Stimulated activated CD4-positive, alpha-beta T cell treated with anti-CD3 and anti-CD28 coated beads, Interleukin-12 subunit alpha, Interleukin-12 subunit beta, amount 100 ng/mL, for 24 hours (primary cell): Measurements from ENCODE around the gene SMPDL3A.

Source experiments
- DNase-seq, 2 experiments: peaks; one replicate each; pipeline ENCODE4 v3.0.0-alpha.2; 2020; ENCODE audit warnings: low read depth in 2 of 2

The SMPDL3A gene

DNA sequence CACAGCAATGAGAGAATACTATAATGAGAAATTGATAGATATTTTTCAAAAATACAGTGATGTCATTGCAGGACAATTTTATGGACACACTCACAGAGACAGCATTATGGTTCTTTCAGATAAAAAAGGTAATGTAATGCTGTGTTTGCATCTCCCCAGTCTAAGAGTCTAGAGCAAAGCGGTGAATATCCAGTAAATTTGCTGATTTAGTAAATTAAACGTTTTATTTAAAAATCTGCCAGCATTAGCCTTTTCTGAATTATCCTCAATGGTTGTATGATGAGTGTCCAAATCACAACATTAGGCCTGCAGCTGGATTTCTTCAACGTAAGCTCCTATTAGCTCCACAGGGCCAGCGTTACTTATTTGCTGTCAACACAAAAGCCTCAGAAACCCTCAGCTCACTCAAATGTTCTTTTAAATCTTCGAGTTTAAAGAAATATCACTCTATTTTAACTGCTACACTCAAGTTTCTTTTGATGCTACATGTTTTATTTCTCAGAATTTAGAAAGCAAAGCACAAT, 16.0 kb downstream of the SMPDL3A start:
- no peak for DNase-seq

DNA sequence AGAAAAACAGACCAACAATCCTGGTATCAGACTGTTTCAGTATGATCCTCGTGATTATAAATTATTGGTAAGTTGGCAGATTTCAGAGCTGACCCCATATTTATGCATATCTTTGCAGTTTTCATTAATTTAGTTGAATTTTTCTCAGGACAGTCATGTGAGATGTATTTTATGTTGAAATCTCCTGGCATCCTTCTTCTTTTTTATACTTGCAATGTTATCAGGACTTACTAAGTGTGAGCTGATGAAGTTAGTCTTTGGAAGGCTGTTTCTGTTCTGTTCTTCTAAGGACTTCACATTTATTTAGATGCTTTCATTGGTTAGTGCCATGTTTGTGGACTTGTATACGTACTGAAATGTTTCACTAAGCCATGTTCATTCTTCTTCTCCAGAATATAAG, 17.2 kb downstream of the SMPDL3A start:
- no peak for DNase-seq

DNA sequence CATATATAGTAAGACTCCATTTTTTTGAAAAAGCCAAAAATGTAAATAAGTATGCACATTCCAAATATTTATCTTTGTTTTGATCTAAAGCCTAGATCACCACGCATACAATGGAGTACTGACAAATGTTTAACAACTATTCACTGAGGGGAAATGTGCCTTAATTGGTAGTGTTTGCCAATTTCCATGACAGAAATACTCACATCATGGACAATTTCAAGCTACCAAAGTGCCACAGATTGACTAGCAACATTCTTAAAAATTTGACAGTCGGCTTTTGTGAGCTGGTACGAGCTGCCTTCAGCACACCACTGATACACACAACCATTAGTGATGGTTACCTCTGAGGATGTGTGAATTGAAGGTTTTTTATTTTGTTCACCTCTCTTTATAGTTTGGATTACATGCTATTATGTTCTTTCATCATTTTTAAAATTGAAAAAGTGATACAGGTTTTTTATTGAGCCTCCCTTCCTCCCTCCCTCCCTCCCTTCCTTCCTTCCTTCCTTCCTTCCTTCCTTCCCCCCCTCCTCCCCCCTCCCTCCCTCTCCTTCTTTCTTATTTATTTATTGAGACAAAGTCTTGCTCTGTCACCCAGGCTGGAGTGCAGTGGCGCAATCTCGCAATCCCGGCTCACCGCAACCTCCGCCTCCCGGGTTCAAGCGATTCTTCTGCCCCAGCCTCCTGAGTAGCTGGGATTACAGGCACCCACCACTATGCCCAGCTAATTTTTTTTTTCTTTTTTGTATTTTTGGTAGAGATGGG, 19.2 kb downstream of the SMPDL3A start:
- no peak for DNase-seq

DNA sequence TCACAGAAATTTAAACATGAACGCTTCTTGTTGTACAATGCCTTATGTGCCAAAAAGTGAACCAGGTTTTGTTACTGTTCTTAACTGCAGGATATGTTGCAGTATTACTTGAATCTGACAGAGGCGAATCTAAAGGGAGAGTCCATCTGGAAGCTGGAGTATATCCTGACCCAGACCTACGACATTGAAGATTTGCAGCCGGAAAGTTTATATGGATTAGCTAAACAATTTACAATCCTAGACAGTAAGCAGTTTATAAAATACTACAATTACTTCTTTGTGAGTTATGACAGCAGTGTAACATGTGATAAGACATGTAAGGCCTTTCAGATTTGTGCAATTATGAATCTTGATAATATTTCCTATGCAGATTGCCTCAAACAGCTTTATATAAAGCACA, 19.9 kb downstream of the SMPDL3A start:
- no peak for DNase-seq

DNA sequence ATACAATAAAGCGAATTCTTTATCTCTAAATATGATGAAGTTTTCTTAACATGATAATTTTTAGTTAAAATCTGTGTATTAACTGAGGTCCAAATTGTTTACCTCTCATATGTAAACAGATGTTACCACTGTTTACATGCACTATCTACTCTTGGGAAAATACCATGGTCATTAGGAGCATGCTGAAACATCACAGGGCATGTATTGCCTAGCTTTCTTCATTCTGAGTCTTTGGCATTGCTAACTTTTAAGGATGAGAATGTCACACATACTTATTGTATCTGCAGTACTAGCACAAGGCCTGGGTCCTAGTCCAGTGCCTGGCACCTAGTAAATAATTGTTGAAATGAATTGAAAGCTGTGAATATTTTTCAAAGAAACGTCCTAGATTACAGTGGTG, 20.6 kb downstream of the SMPDL3A start:
- DNase-seq, result no peak

DNA sequence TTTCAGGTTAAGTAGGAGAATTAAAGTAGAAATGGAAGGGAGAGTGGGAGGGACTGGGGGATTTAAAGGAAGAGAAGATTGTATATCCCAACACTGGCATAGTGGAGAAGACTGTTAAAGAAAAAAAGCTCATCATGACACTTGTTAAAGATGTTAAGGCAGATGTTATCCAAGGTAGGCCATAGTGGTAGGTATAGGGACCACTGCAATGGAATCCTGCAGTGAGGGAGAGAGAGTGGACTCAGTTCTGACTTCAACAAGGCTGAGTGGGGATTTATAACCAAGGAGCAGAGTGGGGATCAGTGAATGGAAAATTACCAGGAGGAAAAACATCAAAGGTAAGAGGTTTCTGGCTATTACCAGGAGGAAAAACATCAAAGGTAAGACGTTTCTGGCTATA, 21.1 kb downstream of the SMPDL3A start:
- no peak for DNase-seq

DNA sequence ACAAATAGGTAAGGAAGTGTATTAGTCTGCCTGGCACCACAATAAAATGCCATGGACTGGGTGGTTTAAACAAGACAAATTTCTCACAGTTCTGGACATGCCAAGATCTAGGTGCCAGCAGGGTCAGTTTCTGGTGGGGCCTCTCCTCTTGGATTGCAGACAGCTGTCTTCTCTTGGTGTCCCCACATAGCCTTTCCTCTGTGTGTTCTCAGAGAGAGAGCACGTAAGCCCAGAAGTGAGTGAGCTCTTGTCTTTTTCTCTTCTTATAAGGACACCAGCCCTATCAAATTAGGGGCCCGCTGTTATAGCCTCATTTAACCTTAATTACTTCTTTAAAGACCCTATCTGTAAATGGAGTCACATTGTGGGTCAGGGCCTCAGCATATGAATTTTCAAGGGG, 28.3 kb downstream of the SMPDL3A start:
- DNase-seq, result no peak

DNA sequence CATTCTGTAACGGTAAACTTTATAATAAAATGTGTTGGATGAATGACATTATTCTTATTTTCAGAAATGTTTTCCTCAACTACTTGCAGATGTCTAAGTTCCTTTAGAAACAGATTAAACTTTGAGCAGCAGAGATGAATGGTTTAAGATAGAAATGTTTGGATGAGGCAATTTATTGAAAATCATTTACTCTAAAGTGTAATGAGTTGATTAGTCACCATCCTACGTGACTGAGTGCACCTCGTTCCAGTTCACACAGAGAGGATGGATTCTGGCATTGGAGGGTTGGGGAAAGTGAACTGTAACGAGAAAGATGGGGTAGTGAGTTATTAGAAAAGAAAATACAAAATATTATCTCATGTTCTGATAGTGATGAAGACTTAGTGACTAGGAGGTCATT, 28.7 kb downstream of the SMPDL3A start:
- no peak for DNase-seq

DNA sequence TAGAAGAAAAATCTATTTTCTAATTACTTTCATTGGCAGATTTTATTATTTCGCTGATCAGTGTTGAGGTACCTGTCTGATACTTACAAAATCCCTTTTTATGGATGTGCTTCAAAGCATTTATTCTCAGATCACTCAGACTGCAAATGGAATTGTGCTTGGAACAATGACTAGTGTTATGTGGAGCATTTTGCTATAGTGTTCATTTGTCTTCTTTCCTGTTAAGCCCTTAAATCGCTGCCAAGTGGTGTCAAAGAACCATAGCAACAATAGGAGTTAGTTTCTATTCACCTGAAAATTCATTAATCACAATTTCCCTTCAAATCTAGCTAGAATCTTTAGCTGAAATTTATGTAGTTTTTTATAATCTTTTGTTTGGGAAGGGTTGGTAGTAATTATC, 29.8 kb downstream of the SMPDL3A start:
- no peak for DNase-seq

DNA sequence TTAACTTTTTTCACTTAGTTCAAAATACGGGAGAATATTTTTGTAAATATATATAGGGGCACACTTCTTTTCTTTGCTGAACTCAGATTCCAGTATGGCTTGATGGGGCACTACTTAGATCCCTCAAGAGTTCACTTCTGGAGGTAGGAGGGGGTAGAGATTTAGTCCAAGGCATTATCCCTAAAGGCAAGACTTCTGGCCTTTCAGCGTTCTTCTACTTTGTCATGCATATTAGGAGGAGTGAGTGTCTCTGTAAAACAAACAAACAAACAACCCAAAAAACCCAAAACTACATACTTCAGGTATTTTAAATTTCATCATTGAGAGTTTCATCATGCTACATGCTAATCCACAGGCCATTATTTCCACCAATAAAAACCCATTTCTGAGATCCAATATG, 32.0 kb downstream of the SMPDL3A start:
- no peak for DNase-seq

DNA sequence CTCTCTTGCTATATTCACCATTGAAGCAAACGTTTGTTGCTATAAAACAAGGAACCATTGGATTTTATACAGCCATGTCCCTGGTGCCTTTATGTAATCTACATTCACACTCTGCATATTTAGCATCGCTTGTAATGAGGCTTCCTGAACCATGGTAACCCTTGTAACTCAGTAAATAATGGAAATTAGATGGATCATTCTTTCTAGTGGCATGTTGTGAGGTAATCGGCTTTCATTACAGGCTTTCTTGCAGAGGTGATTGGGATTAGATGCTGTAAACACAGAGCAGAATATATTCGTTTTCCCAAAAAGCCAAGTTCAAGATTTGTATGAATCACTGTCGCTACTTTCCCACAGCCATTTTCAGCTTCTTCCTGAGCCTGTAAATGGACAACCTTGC, 36.1 kb downstream of the SMPDL3A start:
- no peak for DNase-seq

DNA sequence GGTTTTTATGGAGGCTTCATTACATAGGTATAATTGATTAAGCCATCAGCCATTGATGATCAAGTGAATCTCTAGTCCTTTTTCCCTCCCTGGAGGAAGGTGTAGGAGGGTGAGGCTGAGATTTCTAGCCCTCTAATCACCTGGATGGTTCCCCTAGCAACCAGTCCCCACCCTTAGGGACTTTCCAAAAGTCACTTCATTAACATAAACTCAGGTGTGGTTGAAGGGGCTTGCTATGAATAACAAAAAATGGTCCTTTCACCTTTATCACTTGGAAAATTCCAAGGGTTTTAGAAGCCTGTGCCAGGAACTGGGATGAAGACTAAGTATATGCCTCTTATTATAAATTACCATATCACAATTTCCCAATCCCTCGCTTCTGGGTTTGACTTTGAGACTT, 40.4 kb downstream of the SMPDL3A start:
- DNase-seq, result no peak

DNA sequence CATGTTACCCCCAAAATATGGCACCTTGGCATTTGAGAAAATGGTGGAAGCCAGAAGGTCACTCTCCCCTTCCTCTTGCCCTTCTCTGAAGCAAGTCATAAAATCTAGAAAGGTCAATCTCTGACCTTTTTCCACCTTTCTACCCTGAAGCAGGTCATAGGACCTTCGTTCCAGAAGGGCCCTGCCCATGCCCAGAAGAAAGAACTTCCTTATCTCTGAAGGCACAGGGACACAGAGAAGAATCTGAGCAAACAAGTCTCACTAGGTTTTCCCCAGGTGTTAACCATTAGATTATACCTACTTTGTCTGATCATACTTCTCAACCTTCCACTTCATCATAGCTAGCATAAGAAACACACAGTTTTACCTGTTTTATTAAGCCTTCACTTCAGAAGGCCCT, 42.5 kb downstream of the SMPDL3A start:
- DNase-seq, result no peak

DNA sequence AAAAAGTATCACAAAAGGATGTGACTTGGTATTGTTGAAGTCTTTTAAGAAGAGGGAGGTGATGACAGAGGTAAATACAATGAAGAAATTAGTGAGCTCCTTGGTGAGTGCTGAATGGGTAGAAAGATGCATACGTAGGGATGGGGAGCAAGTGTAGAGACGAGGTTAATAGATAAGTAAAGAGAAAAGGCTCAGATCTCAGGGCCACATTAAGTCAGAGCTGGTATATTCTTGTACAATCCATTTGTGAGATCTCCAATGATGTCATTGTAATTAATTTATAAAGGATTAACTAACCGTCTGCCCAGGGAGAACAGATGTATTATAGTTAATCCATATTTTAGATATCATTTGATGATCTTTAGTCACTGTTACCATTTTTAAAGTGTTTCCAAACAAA, 43.4 kb downstream of the SMPDL3A start:
- DNase-seq, result no peak

DNA sequence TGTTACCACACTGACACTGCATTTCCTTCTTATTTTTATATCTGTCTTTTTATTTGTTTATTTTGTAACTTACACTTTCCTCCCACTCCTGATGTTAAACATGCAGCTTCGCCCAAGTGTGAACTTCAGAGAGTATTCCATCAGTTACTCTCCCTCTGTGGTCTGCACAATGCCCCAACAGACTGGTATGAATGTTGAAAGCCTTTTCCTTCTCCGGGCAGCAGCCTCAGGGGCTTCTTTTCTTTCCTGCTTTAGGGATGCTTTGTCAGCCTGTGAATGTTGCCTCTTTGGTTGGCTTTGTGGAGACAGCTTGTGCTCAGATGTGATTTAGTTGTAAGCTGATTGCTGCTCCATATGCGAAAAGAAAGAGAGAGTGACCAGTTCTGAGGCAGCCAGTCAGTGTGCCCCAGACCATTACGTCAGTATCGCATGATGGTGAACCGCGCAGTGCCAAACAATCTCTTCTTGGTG, 44.0 kb downstream of the SMPDL3A start:
- no peak for DNase-seq

DNA sequence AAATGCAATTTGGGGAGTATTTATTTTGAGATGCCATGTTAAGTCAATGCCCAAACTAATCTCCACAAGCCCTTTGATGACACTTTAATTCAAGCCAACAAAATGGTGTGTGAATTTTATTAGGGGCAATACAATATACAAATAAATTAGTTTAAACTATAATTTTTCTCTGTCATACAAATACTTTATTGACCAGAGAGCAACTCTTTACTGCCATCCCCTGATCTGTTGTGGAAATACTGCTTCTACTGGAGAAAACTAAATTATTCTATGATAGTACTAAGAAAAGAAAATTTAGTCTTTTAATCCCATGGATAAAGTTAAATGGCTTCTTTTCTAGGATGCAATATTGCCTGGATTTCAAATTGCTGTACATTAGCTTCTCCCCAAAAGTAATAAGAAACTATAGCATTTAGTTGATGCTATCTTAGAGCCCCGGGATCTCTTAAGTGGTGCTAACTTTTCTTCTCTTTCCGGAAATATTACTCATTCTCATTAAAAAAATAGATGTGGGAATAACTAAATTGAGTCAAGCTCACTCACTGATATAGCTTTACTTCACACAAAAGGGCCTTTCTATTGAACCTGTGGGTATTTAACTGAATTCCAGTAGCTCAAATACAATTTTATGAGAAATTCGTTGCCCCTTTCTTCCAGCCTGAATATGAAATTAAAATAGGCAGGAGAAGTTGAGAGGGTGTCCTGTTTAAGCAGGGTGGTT, 49.2 kb downstream of the SMPDL3A start:
- DNase-seq, result no peak

DNA sequence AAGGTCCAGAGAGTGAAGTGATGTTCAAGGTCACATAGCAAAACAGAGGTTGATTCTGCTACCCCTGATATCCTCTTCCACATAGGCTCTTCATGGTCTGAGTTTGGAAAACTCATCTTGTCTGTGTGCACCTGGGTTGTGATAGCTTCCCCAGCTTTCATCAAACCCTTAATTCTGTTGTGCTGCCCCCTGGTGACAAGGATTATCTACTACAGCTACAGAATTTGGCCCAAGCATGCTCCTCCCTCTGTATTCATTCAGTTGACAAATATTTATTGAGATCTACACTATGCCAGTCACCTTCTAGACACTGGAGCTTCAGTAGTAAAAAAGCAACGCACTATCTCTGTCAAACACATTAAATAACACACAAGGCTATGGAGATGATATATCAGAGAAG, 50.4 kb downstream of the SMPDL3A start:
- peak; percentile 8 to 49 for DNase-seq

DNA sequence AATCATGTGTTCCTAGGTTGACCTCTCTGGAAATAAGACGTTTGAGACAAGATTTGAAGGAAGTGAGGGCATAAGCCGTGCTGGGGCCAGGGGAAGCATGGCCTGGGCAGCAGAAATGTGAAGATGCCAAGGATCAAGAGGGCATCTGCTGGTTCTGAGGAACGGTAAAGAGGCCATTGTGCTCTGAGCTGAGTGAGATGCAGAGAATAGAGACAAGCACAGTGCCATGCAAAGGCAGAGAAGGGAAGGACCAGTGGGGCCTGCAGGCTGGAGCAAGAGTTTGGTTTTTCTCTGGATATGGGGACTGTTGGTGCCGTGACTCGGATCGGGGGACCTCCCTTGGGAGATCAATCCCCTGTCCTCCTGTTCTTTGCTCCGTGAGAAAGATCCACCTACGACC, 50.8 kb downstream of the SMPDL3A start:
- no peak for DNase-seq

DNA sequence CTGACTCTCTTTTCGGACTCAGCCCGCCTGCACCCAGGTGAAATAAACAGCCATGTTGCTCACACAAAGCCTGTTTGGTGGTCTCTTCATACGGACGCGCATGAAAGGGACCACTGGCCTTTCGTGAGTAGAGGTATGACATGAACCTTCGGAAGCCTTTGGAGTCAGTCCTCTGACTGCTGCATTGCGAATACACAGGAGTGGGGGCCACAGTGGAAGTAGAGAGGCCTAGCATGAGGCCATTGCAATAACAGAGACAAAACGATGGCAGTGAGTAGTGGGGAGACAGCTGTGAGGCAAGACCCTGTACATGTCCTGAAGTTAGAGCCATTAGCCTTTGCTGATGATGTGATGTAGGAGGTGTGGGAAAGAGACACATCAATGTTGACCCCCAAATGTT, 56.4 kb downstream of the SMPDL3A start:
- DNase-seq, result no peak

DNA sequence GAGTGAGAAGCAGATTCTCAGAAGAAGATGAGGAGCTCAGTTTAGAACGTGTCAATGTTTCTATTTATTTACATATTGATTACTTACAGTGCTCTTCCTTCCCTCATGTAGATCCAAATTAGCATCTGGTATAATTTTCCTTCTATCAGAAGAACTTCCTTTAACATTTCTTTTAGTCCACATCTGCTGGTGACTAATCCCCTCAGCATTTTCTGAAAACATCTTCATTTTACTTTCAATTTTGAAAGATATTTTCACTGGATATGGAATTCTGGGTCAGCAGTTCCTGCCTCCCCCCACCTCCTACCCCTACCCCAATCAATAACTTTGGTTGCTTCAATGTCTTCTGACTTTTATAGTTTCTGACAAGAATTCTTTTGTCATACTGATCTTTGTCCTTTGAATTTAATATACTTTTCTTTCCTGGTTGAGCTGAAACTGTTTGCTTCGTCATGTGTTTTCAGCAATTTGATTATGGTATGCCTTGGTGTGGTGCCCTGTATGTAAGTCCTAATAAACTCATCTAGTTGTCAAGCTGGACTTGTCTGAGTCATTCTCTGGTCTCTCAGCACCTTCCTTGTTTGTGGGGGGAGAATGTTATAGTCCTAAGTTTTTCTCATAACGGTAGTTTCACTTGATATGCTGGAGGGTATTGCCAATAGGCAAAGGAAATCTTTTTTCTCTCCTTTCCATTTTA, 57.0 kb downstream of the SMPDL3A start:
- DNase-seq, result no peak

DNA sequence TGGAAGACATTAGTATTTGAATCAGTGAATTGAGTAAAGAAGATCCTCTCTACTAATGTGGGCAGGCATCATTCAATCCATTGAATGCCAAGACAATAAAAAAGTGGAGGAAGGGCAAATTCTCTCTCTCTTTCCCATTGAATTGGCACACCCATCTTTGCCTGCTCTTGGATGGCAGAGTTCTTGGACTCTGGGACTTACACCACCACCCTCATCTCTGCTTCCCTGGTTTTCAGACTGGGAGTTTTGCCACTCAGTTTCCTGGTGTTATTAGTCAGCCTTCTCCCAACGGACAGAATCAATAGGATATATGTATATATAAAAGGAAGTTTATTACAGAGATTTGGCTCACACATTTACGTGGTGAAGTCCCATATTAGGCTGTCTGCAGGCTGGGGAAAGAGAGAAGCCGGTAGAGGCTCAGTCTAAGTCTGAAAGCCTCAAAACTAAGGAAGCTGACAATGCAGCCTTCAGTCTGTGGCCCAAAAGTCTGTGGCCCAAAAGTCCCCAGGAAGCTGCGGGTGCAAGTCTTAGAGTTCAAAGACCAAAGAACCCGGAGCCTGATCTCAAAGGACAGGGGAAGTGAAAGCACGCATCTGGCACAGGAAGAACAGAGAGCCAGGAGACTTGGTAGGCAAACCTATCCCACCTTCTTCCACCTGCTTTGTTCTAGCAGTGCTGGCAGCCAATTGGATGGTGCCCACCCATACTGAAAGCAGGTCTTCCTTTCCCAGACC, 64.4 kb downstream of the SMPDL3A start:
- no peak for DNase-seq
